ENCODE measurements around the gene DDIT4L.
"Not testable (repeated sequence)": the region's sequence is repeated elsewhere in the genome, so short reads cannot be mapped to it uniquely, and the experiment has no call there.

DDIT4L gene, protein sequence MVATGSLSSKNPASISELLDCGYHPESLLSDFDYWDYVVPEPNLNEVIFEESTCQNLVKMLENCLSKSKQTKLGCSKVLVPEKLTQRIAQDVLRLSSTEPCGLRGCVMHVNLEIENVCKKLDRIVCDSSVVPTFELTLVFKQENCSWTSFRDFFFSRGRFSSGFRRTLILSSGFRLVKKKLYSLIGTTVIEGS

DNA sequence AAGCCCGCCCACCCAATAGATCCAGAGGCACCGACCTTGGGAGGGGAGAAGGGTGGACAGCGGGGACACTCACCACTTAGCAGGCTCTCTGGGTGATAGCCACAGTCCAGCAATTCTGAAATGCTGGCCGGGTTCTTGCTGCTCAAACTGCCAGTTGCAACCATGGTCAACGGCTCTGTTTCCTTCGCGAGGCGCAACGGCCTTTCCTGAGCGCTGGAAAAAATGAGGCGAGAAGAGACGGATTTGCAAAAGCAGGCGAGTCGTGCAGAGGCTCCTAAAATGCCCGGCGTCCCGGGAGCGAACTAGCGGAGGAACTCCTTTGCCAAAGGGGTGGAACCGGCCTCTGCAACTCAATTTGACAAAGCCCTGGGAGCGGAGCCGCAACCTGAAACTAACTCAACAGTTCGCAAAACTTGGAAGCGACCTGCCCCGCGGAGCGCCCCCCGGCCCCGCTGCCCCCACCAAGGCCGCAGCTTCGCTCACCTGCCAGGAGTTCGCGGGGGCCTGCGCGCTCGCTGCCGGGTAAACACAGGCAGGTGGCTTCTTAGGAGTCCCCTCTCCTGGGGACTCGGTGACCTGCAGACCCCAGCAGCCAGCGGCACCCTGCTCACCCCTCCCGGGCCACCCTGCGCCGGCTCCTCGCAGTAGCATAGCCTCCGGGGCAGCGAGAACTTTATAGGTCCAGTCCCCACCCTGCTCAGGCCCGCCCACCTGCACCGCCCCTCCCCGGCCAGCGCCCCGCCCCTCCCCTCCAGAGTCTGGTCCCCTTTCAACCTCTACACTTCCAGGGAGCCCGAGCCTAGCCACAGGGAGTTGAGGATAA is at the start of gene DDIT4L:
Gene DDIT4L (minus strand): TSS at position 649 of the 823 bp plus-strand sequence. CDS start 485 bp downstream, at position 164.
- Histone ChIP-seq H3K9ac (ENCODE audit: low read depth in 1 of 2, low read length in 2 of 2) (no peak within 1 kb of the TSS), H3K27me3 (ENCODE audit: control insufficient read depth in 1 of 2, insufficient read depth in 2 of 2, low read length in 2 of 2) (peaks cover 18 to 26% of the 10 kb centered on the region in 2 donors), H3K9me3 (ENCODE audit: control insufficient read depth in 1 of 2, low read length in 2 of 2) (no peaks in the 10 kb centered on the region), H3K36me3 (ENCODE audit: control insufficient read depth in 1 of 2, insufficient read depth in 2 of 2, low read length in 2 of 2) (no peaks in the 10 kb centered on the region), H3K27ac (ENCODE audit: low read depth, low read length) (no peak within 1 kb of the TSS), H3K4me3 (ENCODE audit: low read depth in 1 of 2, low read length in 2 of 2) (peak within 1 kb of the TSS; percentile 55 to 68), H3K4me1 (ENCODE audit: control insufficient read depth in 1 of 2, insufficient read depth in 2 of 2, low read length in 2 of 2) (peaks cover 0 to 8% of the 10 kb centered on the region in 2 donors)

- Histone ChIP-seq H3K9me3 (ENCODE audit: control insufficient read depth in 1 of 2, low read length in 2 of 2) (peaks cover 0 to 4% of the 10 kb centered on the region in 2 donors), H3K4me3 (ENCODE audit: low read depth in 1 of 2, low read length in 2 of 2) (no peak overlapping the region), H3K27ac (ENCODE audit: low read depth, low read length) (no peak overlapping the region), H3K9ac (ENCODE audit: low read depth in 1 of 2, low read length in 2 of 2) (no peak overlapping the region), H3K36me3 (ENCODE audit: control insufficient read depth in 1 of 2, insufficient read depth in 2 of 2, low read length in 2 of 2) (no peaks in the 10 kb centered on the region), H3K27me3 (ENCODE audit: control insufficient read depth in 1 of 2, insufficient read depth in 2 of 2, low read length in 2 of 2) (no peaks in the 10 kb centered on the region), H3K4me1 (ENCODE audit: control insufficient read depth in 1 of 2, insufficient read depth in 2 of 2, low read length in 2 of 2) (no peaks in the 10 kb centered on the region)
Observed at GRCh38 chr4:100240008-100240407, 49.7 kb upstream of the DDIT4L start.

DNA sequence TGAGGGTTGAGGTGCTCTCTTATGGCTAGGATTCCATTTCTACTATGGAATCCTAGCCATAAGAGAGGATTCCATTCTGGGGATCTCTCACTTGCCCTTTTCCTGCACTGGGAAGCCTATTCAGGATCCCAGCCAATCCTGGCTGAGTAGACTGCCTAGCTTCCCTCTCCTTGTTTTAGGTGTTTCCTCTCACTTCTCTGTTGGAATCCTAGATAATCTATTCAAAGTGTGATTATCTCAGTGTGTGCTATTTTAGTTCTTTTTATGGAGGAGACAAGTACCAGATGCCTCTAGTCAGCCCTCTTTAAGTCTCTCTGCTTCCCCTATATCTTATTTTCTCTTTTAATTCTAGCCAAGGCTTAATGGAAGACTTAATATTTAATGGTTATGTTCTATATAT is 34.5 kb upstream of the DDIT4L start:
- no peak overlapping the region for H3K4me3 ChIP-seq (ENCODE audit: low read depth in 1 of 2, low read length in 2 of 2)
- H3K27ac ChIP-seq (ENCODE audit: low read depth, low read length): no peak overlapping the region
- H3K9ac ChIP-seq (ENCODE audit: low read depth in 1 of 2, low read length in 2 of 2): no peak overlapping the region
- no peaks in the 10 kb centered on the region for H3K36me3 ChIP-seq (ENCODE audit: control insufficient read depth in 1 of 2, insufficient read depth in 2 of 2, low read length in 2 of 2)
- no peaks in the 10 kb centered on the region for H3K4me1 ChIP-seq (ENCODE audit: control insufficient read depth in 1 of 2, insufficient read depth in 2 of 2, low read length in 2 of 2)
- H3K9me3 ChIP-seq (ENCODE audit: control insufficient read depth in 1 of 2, low read length in 2 of 2): peaks cover 10% of the 10 kb centered on the region in 2 donors
- no peaks in the 10 kb centered on the region for H3K27me3 ChIP-seq (ENCODE audit: control insufficient read depth in 1 of 2, insufficient read depth in 2 of 2, low read length in 2 of 2)

GRCh38 chr4:100224160-100224559 is 33.9 kb upstream of the DDIT4L start:
- Histone ChIP-seq H3K27me3 (ENCODE audit: control insufficient read depth in 1 of 2, insufficient read depth in 2 of 2, low read length in 2 of 2) (no peaks in the 10 kb centered on the region), H3K4me1 (ENCODE audit: control insufficient read depth in 1 of 2, insufficient read depth in 2 of 2, low read length in 2 of 2) (no peaks in the 10 kb centered on the region), H3K4me3 (ENCODE audit: low read depth in 1 of 2, low read length in 2 of 2) (no peak overlapping the region), H3K9ac (ENCODE audit: low read depth in 1 of 2, low read length in 2 of 2) (no peak overlapping the region), H3K27ac (ENCODE audit: low read depth, low read length) (no peak overlapping the region), H3K9me3 (ENCODE audit: control insufficient read depth in 1 of 2, low read length in 2 of 2) (peaks cover 6 to 10% of the 10 kb centered on the region in 2 donors), H3K36me3 (ENCODE audit: control insufficient read depth in 1 of 2, insufficient read depth in 2 of 2, low read length in 2 of 2) (no peaks in the 10 kb centered on the region)

DNA sequence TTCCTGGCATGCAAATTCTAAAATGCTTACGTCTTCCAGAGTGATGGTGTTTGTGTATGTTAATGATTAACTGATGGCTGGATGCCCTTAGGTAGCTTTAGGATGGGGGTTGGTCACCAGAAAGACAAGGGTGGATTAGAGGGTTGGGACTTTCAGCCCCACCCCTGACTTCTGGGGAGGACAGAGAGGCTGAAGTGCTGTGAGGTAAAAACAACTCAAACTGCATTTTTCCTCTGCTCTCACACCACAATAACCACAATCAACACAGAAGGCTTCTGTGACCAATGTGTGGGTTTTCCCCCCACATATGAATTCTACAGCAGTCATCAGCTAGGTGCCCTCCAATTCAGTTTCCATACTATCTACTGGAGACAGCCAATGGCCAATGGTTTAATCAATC is 18.7 kb upstream of the DDIT4L start:
- Histone ChIP-seq H3K9me3 (ENCODE audit: control insufficient read depth in 1 of 2, low read length in 2 of 2) (no peaks in the 10 kb centered on the region), H3K36me3 (ENCODE audit: control insufficient read depth in 1 of 2, insufficient read depth in 2 of 2, low read length in 2 of 2) (no peaks in the 10 kb centered on the region), H3K4me3 (ENCODE audit: low read depth in 1 of 2, low read length in 2 of 2) (no peak overlapping the region), H3K4me1 (ENCODE audit: control insufficient read depth in 1 of 2, insufficient read depth in 2 of 2, low read length in 2 of 2) (no peaks in the 10 kb centered on the region), H3K27me3 (ENCODE audit: control insufficient read depth in 1 of 2, insufficient read depth in 2 of 2, low read length in 2 of 2) (no peaks in the 10 kb centered on the region), H3K9ac (ENCODE audit: low read depth in 1 of 2, low read length in 2 of 2) (no peak overlapping the region), H3K27ac (ENCODE audit: low read depth, low read length) (no peak overlapping the region)

DNA sequence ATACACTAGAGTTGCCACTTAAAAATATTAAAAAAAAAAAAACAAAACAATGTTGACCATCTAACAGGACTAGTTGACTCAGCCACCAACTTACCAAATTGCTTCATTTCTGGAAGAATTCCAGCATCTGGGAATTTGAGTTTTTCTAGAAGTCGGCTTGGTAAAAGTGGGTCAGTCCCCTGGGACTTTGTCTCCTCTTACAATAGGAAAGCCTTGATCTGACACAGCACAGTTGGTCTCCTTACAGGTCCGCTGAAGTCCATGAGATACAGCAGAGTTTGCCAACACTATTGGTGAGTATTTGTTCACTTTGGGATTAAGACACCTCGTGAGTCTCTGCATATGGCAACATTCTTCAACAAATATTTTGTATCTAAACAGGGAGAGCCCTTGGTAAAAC is 18.2 kb upstream of the DDIT4L start:
- no peaks in the 10 kb centered on the region for H3K27me3 ChIP-seq (ENCODE audit: control insufficient read depth in 1 of 2, insufficient read depth in 2 of 2, low read length in 2 of 2)
- no peak overlapping the region for H3K4me3 ChIP-seq (ENCODE audit: low read depth in 1 of 2, low read length in 2 of 2)
- H3K27ac ChIP-seq (ENCODE audit: low read depth, low read length): no peak overlapping the region

DNA sequence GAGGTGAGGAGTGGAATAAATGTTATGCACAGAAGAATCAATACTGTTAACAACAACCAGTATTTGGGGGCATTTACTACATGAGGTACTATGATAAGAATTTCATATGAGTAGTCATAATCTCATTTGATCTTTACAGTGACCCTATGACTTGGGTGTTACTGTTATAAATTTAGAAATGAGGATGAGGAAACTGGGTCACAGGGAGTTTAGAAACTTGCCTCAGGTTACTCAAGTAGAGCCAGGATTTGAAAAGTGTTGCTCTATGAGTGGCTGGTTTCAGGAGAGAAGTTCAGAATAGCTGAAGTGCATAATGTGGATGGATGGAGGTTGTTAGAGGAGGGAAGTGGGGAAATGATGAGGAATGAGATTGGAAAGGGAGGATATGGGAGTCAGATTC is 16.6 kb upstream of the DDIT4L start:
- Histone ChIP-seq H3K36me3 (ENCODE audit: control insufficient read depth in 1 of 2, insufficient read depth in 2 of 2, low read length in 2 of 2) (no peaks in the 10 kb centered on the region), H3K4me1 (ENCODE audit: control insufficient read depth in 1 of 2, insufficient read depth in 2 of 2, low read length in 2 of 2) (no peaks in the 10 kb centered on the region), H3K4me3 (ENCODE audit: low read depth in 1 of 2, low read length in 2 of 2) (no peak overlapping the region), H3K27ac (ENCODE audit: low read depth, low read length) (no peak overlapping the region), H3K9me3 (ENCODE audit: control insufficient read depth in 1 of 2, low read length in 2 of 2) (no peaks in the 10 kb centered on the region), H3K9ac (ENCODE audit: low read depth in 1 of 2, low read length in 2 of 2) (no peak overlapping the region), H3K27me3 (ENCODE audit: control insufficient read depth in 1 of 2, insufficient read depth in 2 of 2, low read length in 2 of 2) (no peaks in the 10 kb centered on the region)

More for the DNA sequence above, 18.2 kb upstream of the DDIT4L start:
- Histone ChIP-seq H3K9me3 (ENCODE audit: control insufficient read depth in 1 of 2, low read length in 2 of 2) (no peaks in the 10 kb centered on the region), H3K9ac (ENCODE audit: low read depth in 1 of 2, low read length in 2 of 2) (no peak overlapping the region), H3K4me1 (ENCODE audit: control insufficient read depth in 1 of 2, insufficient read depth in 2 of 2, low read length in 2 of 2) (no peaks in the 10 kb centered on the region), H3K36me3 (ENCODE audit: control insufficient read depth in 1 of 2, insufficient read depth in 2 of 2, low read length in 2 of 2) (no peaks in the 10 kb centered on the region)

GRCh38 chr4:100198061-100198460 is 7.8 kb upstream of the DDIT4L start:
- Histone ChIP-seq H3K36me3 (ENCODE audit: control insufficient read depth in 1 of 2, insufficient read depth in 2 of 2, low read length in 2 of 2) (no peaks in the 10 kb centered on the region), H3K4me3 (ENCODE audit: low read depth in 1 of 2, low read length in 2 of 2) (no peak overlapping the region), H3K9me3 (ENCODE audit: control insufficient read depth in 1 of 2, low read length in 2 of 2) (no peaks in the 10 kb centered on the region), H3K4me1 (ENCODE audit: control insufficient read depth in 1 of 2, insufficient read depth in 2 of 2, low read length in 2 of 2) (no peaks in the 10 kb centered on the region), H3K9ac (ENCODE audit: low read depth in 1 of 2, low read length in 2 of 2) (no peak overlapping the region), H3K27ac (ENCODE audit: low read depth, low read length) (no peak overlapping the region), H3K27me3 (ENCODE audit: control insufficient read depth in 1 of 2, insufficient read depth in 2 of 2, low read length in 2 of 2) (no peaks in the 10 kb centered on the region)

- H3K36me3 ChIP-seq (ENCODE audit: control insufficient read depth in 1 of 2, insufficient read depth in 2 of 2, low read length in 2 of 2); H3K27ac ChIP-seq (ENCODE audit: low read depth, low read length); H3K9ac ChIP-seq (ENCODE audit: low read depth in 1 of 2, low read length in 2 of 2); H3K4me3 ChIP-seq (ENCODE audit: low read depth in 1 of 2, low read length in 2 of 2); H3K27me3 ChIP-seq (ENCODE audit: control insufficient read depth in 1 of 2, insufficient read depth in 2 of 2, low read length in 2 of 2); H3K4me1 ChIP-seq (ENCODE audit: control insufficient read depth in 1 of 2, insufficient read depth in 2 of 2, low read length in 2 of 2); H3K9me3 ChIP-seq (ENCODE audit: control insufficient read depth in 1 of 2, low read length in 2 of 2): not testable (repeated sequence)
Observed at GRCh38 chr4:100196388-100197071, 6.3 kb upstream of the DDIT4L start.
